ENCODE data around the gene AFDN. TPM values are rescaled to one million over a fixed set of nuclear protein-coding genes. Genes with fewer than 3 reads are reported as not detected.

The AFDN gene
- total RNA-seq, 1 donor from 2014 or later: 166 TPM

DNA sequence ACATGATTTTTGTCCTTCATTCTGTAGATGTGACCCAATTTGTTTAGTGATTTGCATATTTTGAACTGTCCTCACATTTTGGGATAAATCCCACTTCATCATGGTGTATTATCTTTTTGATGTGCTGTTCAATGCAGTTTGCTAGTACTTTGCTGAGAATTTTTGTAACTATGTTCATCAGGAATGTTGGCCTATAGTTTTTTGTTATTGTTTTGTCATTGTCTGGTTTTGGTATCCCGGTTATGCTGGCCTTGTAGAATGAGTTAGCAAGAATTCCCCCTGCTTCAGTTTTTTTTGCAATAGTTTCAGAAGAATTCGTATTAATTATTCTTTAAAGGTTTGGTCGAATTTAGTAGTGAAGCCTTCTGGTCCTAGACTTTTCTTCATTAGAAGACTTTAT is 182.6 kb downstream of the AFDN start:
- DNase-seq: no peak

DNA sequence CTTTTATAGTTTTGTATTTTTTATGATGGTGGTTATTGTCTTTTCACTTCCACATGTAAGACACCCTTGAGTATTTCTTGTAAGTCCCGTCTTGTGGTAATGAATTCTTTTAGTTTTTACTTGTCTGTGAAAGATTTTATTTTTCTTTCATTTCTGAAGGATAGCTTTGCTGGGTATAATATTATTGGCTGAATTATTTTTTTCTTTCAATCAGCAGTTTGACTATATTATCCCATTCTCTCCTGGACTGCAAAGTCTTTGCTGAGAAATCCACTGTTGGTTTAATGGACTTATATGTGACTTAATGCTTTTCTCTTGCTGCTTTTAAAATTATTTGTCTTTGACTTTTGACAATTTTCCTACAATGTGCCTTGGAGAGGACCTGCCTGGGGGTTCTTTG is 184.6 kb downstream of the AFDN start:
- no peak for DNase-seq

DNA sequence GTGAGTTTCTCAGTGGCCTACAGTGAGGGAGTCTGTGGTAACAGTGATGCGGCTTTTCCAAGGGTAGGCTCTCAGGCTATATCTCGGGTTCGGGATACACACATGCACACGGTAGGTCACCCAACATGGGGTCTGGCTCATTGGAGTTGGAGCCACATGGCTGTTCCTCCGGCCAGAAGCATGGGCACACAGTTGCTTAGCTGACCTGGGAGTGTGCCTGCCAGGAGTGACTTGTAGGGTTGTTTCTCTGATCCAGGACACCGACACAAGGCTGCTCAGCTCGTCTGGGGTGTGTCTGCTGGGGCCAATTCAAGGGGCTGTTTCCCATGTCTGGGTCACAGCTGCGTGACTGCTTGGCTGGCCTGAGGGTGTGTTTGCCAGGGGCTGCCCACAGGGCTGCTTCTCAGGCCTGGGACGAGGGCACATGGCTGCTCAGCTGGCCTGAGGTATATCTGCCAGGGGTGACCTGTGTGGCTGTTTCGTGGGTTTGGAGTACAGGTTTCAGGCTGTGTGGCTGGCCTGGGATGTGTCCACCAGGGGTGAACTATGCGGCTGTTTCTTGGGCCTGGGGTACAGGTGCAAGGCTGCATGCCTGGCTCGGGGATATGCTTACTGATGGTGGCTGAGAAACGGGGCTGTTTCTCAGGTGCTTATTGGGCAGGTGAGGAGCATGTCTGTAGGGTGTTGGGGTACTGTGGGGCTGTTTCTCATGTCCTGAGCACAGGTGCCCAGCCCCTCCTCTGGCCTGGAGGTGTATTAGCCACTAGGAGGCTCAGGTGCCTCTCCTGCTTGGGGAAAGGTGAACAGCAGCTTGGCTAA is 185.9 kb downstream of the AFDN start:
- no peak for DNase-seq

DNA sequence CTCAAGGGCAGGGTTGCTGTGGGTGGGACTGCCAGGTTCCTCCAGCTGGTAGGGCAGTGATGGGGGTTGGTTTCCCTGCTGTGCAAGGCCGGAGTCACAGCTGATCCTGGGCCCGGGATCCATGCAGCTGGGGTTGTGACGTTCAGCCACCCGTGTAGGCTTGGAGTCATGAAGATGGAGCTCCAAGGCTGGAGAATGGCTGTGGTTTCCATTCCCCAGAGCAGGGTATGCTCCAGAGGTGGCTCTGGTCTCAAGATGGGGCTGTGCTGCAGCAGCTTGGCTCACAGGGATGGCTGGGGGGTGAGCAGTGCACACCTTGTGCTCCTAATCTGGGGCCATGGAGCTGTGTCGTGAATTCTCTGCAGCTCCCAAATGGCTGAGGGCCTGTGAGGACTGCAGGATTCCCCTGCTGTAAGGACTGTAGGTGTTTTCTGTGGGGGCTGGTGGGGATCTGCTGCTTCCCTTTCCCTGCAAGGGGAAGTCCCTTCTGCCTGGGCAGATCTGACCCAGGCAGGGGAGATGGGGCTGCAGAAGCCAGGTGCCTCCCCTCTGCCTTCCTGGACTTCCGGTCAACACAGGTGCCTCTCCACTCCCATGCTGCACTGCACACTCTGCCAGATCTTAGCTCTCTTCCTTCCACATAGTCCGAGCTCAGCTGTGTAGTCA is 186.7 kb downstream of the AFDN start:
- DNase-seq: no peak

DNA sequence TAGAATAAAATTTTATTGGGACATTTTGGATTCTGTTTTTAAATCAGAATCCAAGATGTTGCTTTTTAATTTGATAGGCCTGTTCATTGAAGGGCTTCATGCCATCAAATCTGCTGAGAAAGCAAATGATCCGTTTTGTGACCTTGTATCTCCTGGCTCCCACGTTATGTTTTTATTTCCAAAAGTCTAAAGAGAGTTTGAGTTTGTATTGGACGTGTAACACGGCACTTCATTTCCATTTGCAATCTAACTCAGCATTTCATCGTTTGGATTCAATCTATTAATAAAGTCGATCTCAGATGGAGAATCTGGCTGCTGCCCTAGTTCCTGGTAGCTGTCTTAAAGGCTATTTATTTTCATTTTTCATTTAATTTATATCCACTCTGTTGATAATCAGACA is 187.7 kb downstream of the AFDN start:
- no peak for DNase-seq

DNA sequence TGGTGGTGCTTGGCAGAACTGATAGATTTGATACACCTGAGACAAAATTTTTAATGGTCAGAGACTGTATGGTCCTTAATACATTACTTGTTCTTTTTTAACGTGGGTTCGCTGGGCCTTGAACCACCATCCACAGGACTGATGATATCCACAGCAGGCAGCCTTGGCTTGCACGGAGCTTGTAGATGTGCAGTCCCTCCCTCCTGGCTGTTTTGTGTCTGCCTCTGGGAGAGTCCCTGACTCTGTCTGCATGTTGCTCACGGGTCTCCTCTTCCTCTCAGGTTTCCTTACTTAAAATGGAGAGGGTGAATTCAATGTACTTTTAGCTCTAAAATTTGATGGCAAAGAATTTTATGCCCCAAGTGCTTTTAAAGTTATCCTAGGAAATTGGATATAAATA is 188.3 kb downstream of the AFDN start:
- DNase-seq: no peak

DNA sequence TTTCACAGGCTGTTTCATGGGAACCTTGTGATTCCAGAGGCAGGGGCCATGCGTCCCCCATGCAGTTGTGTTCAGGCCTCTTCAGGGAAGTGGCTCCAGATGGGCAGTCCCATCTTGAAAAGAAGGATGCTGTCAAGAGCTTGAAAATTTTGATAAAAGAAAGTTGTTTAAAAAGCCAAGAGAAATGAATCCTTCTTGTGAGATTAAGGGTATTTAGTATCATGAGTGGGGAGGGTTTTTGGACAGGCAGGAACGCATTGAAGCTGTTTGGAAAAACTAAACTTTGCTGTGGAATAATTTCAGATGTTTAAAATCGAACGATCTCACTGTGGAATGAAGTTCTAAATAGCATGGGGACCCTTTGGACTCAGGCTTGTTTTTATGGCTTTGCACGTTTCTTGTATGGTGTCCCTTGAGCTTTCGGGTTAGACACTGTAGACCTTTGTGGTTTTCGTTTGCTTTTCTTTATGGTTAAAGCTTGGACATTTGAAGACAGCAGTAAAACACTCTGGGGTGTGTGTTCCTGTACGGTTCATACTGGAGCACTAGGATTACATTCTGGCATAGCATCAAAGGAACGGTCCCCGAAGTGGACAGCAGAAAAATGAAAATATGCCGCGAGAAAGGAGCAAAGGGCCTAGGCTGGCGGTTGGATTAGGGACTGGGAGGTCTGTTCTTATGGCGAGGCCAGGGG is 188.9 kb downstream of the AFDN start:
- DNase-seq: no peak

DNA sequence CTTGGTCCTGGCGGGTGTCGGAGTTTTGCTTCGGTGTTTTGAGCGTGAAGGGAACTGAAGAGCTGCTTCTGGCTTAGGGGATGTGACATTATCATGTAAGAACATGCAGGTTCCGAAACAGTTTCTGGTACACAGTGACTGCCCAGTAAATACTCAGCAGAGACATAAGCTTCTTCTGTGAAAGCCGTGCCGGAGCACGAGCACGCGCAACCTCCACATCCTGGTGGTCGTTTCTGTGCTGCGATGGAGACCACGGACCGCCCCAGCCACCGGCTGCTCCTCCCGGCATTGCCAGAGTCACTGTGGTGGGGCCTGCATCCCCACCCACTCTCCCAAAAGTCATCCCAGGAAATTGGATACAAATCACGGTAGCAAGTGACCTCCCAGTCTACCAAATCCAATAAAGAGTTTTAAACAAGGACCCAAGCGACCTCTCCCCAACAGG is 189.5 kb downstream of the AFDN start:
- no peak for DNase-seq

DNA sequence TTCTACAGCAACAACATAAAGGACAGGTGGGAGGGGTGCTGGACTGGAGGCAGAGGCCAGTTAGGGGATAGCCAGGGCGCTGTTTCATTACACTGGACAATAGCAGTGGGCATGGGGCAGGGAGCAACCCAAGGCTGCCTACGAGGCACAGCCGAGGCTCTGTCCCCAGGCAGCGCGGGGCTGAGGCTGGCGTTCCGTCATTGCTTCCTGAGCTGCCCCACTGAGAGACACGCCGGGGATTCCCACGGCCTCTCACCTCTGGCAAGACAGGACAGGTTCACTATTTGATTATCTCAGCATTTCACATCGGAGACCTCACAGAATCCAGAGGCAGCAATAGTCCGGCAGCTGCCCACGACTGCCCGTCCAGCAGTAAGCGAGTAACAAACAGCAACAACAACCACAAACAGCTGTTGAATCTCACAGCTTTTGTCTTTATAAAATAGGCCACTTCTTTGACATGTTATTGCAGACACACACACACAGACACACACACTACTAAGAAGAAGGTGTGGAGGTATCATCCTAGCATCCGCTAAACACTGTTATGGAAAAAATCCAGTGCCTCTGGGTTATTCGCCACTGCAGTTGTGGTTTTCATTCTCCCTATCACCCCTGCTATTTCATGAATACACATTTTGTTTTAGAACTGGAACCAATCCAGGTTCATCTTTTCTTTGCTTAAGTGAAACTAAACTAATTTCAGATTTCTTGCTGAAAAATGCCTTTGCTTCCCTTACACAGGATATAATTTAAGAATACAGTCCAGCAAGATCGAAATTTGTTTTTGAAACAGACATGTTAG is 190.2 kb downstream of the AFDN start:
- no peak for DNase-seq

DNA sequence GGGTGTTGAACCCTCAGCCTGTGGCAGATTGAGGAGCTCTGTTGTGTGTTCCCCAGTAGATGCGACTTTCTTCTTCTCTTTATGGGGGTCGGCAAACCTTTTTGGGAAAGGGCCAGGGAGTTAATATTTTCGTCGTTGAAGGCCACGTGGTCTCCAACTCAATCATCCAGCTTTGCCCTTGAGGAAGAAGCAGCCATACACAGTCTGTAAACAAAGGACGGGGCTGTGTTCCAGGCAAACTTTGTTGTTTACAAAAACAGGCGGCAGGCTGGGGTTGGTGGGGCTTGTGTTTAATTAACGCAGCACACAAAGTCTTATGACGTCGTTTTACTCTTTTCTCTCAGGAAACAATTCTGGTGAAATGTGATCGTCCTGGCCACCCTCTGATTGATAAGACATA is 190.9 kb downstream of the AFDN start:
- no peak for DNase-seq

DNA sequence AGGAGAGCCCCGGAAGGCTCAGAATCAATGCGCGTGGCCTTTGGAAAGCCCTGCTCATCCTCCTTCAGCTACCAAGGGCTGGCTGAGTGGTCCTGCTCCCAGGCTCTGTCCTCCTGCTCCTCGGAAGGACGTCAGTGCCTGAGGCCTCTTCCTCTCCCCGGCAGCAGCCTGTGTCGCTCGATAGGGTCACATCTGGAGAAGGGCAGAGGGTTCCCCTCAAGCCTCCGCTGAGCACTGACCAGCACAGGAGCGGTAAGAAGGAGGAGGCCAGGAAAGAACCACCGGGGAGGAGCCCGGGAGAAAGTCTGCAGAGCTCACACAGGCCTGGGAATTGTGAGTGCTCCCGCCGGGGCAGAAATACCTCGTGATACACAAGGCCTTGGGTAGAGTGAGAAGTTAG is 192.0 kb downstream of the AFDN start:
- no peak for DNase-seq

DNA sequence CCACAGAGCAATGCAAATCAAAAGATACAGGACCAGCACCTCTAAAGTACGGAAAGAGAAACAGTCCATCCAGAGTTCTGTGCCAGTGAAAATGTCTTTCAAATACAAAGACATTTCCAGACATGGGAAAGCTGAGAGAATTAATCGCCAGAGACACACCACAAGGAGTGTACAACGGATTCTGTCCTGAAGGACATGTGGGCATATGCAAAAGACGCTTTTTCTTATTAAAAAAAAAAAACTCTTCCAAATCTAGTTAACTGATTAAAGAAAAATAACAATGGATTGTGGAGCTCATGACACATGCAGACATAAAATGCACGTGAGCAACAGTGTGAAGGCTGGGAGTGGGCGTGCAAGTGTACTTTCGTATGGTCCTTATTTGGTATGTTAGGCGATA is 193.5 kb downstream of the AFDN start:
- no peak for DNase-seq

DNA sequence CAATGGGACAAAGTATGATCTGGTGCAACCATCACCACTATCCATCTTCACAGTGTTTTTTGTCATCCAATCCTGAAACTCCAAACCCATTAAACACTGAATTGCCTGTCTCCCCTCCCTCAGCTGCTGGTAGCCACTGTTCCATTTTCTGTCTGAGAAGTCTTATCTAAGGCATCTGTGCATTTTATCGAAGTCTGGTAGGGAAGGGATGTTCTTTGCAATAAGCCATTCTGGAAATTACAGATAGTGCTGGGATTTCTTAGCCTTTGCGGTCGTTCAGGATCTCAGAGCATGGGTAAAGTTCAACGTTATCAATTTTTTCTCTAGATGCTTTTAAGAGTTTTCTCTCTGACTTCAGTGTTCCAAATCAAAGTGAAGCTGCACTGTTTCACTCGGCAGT is 194.9 kb downstream of the AFDN start:
- no peak for DNase-seq

Other genes starting within 250 kb of the AFDN start
- gene KIF25, start 170.8 kb downstream of the AFDN start, total RNA-seq: not detected in 2 replicates

Data from dermis blood vessel endothelial cell (primary cell).